ENCODE data around the gene SNRPE. TPM values are rescaled to one million over a fixed set of nuclear protein-coding genes. Genes with fewer than 3 reads are reported as not detected.
A peak's percentile ranks its signal among the peaks of the same experiment; 100 is the strongest.

Gene SNRPE
- total RNA-seq, 1 experiment from 2014 or later: 288 TPM

- CTCF ChIA-PET: no interaction called here
- DNase-seq (ENCODE audit: low read depth, low spot score) (no peak), ATAC-seq (no peak)
- Histone ChIP-seq H3K9me3 (ENCODE audit: control insufficient read depth in 1 of 2, insufficient read depth in 1 of 2, low read depth in 1 of 2, low read length in 2 of 2) (no peaks in the 10 kb centered on the region), H3K9me2 (ENCODE audit: insufficient read depth) (no peaks in the 10 kb centered on the region), H3K4me3 (replicated peaks in 1 of 2; ENCODE audit: low read depth in 1 of 2, low read length in 2 of 2) (no peak overlapping the region), H3K4me1 (ENCODE audit: control insufficient read depth in 1 of 2, insufficient read depth in 2 of 2, low read length in 2 of 2) (no peaks in the 10 kb centered on the region), H3K79me2 (ENCODE audit: insufficient read depth, low read length) (peaks cover 12% of the 10 kb centered on the region), H3K9ac (ENCODE audit: low read length) (no peak overlapping the region), H4K20me1 (ENCODE audit: insufficient read depth) (no peaks in the 10 kb centered on the region), H2AFZ (ENCODE audit: low read depth, low read length, poor library complexity, severe bottlenecking) (no peak overlapping the region), H3K27me3 (ENCODE audit: insufficient read depth, low read length) (no peaks in the 10 kb centered on the region), H3K36me3 (ENCODE audit: control insufficient read depth in 1 of 2, insufficient read depth in 2 of 2, low read length in 2 of 2) (peaks cover 53 to 54% of the 10 kb centered on the region in 2 experiments), H3K27ac (ENCODE audit: low read depth, low read length) (no peak overlapping the region), H3K4me2 (ENCODE audit: low read length) (no peak overlapping the region)
- intact Hi-C loops (cut with micrococcal nuclease): no loop called here
- POLR2A ChIA-PET: no interaction called here
- TF ChIP-seq REST (IDR thresholded peaks at IDR 0.05; ENCODE audit: low read depth) (no peak), CTCF (IDR thresholded peaks at IDR 0.05 in 2 of 3, conservative IDR thresholded peaks at IDR 0.05 in 1 of 3; ENCODE audit: borderline replicate concordance in 1 of 3, insufficient read depth in 1 of 3, low read depth in 2 of 3, low read length in 2 of 3) (peak in 2 of 3 experiments; percentile 21 to 27; a peak in 1 of 6 replicates)
- RAD21 ChIA-PET (ENCODE audit: low non-redundant PET in 1 of 2, low total read pairs in 2 of 2, uncharacterized antibody in 2 of 2, unreplicated experiment in 2 of 2): no interaction called here
- BruUV-seq (replicated peaks): no TSS peak
Measured at GRCh38 chr1:203835476-203835875, 25.9 kb upstream of the SNRPE start.

- H3K4me1 ChIP-seq (ENCODE audit: control insufficient read depth in 1 of 2, insufficient read depth in 2 of 2, low read length in 2 of 2): no peaks in the 10 kb centered on the region
- H3K27me3 ChIP-seq (ENCODE audit: insufficient read depth, low read length): no peaks in the 10 kb centered on the region
- no peaks in the 10 kb centered on the region for H3K9me3 ChIP-seq (ENCODE audit: control insufficient read depth in 1 of 2, insufficient read depth in 1 of 2, low read depth in 1 of 2, low read length in 2 of 2)
- no peak overlapping the region for H3K27ac ChIP-seq (ENCODE audit: low read depth, low read length)
- H4K20me1 ChIP-seq (ENCODE audit: insufficient read depth): no peaks in the 10 kb centered on the region
- ChIA-PET POLR2A (no interaction called here), CTCF (no interaction called here), RAD21 (ENCODE audit: low non-redundant PET in 1 of 2, low total read pairs in 2 of 2, uncharacterized antibody in 2 of 2, unreplicated experiment in 2 of 2) (no interaction called here)
- peaks cover 20% of the 10 kb centered on the region for H3K79me2 ChIP-seq (ENCODE audit: insufficient read depth, low read length)
- H3K9me2 ChIP-seq (ENCODE audit: insufficient read depth): no peaks in the 10 kb centered on the region
- H3K9ac ChIP-seq (ENCODE audit: low read length): no peak overlapping the region
- BruUV-seq (replicated peaks): no TSS peak
- 0 out of 2 replicates have a peak, but pooled peaks have one; percentile 20 for TF ChIP-seq POLR2AphosphoS5 (IDR thresholded peaks at IDR 0.05; ENCODE audit: low read depth, low read length)
- no peak for TF ChIP-seq ZBTB33 (IDR thresholded peaks at IDR 0.05; ENCODE audit: extremely low read depth, insufficient replicate concordance, low read length)
- H2AFZ ChIP-seq (ENCODE audit: low read depth, low read length, poor library complexity, severe bottlenecking): no peak overlapping the region
- DNase-seq (ENCODE audit: low read depth, low spot score): no peak
- no peak for ATAC-seq
- no peak overlapping the region for H3K4me2 ChIP-seq (ENCODE audit: low read length)
- intact Hi-C loops (cut with micrococcal nuclease): no loop called here
- H3K4me3 ChIP-seq (replicated peaks in 1 of 2; ENCODE audit: low read depth in 1 of 2, low read length in 2 of 2): no peak overlapping the region
- peaks cover 43 to 50% of the 10 kb centered on the region in 2 experiments for H3K36me3 ChIP-seq (ENCODE audit: control insufficient read depth in 1 of 2, insufficient read depth in 2 of 2, low read length in 2 of 2)
Measured at GRCh38 chr1:203839081-203839480, 22.3 kb upstream of the SNRPE start.
